Parathyroid adenoma (tissue), 2 donors: ENCODE measurements around the gene DNAJB1.

Experiments used
- H2AFZ ChIP-seq: fragments of 300-600 bp; sonication (generic); one replicate; pipeline ENCODE4 v1.7.0; 2017; ENCODE audit warnings: antibody characterized with exemption, mild to moderate bottlenecking
- H3K27ac ChIP-seq: fragments of 300-600 bp; sonication (generic); one replicate; pipeline ENCODE4 v1.7.0; 2017
- H3K27me3 ChIP-seq: fragments of 300-600 bp; sonication (generic); one replicate; pipeline ENCODE4 v1.7.0; 2017; ENCODE audit warnings: low read length; ENCODE audit not compliant: control insufficient read depth, insufficient read depth
- H3K36me3 ChIP-seq: fragments of 300-600 bp; sonication (generic); one replicate; pipeline ENCODE4 v1.7.0; 2017; ENCODE audit warnings: low read length; ENCODE audit not compliant: control insufficient read depth, insufficient read depth
- H3K4me1 ChIP-seq: fragments of 300-600 bp; sonication (generic); one replicate; pipeline ENCODE4 v1.7.0; 2017; ENCODE audit warnings: control low read depth
- H3K4me2 ChIP-seq: fragments of 300-600 bp; sonication (generic); one replicate; pipeline ENCODE4 v1.7.0; 2017; ENCODE audit warnings: low read length
- H3K4me3 ChIP-seq: fragments of 300-600 bp; sonication (generic); one replicate; pipeline ENCODE4 v1.7.0; 2017; ENCODE audit warnings: low read depth, low read length
- H3K79me2 ChIP-seq: fragments of 300-600 bp; sonication (generic); one replicate; pipeline ENCODE4 v1.7.0; 2017; ENCODE audit warnings: control low read depth
- H3K9ac ChIP-seq: fragments of 300-600 bp; sonication (generic); one replicate; pipeline ENCODE4 v1.7.0; 2017; ENCODE audit warnings: mild to moderate bottlenecking
- H3K9me3 ChIP-seq: fragments of 300-600 bp; sonication (generic); one replicate; pipeline ENCODE4 v1.7.0; 2017; ENCODE audit warnings: low read length; ENCODE audit not compliant: control insufficient read depth
- TF ChIP-seq, protein P1 (sequence below): fragments of 300-600 bp; sonication (generic); IDR thresholded peaks from one replicate; pipeline ENCODE4 v1.7.0; 2017; ENCODE audit warnings: antibody characterized with exemption, mild to moderate bottlenecking
- donor health status: primary hyperparathyroidism.

The DNAJB1 gene

DNA sequence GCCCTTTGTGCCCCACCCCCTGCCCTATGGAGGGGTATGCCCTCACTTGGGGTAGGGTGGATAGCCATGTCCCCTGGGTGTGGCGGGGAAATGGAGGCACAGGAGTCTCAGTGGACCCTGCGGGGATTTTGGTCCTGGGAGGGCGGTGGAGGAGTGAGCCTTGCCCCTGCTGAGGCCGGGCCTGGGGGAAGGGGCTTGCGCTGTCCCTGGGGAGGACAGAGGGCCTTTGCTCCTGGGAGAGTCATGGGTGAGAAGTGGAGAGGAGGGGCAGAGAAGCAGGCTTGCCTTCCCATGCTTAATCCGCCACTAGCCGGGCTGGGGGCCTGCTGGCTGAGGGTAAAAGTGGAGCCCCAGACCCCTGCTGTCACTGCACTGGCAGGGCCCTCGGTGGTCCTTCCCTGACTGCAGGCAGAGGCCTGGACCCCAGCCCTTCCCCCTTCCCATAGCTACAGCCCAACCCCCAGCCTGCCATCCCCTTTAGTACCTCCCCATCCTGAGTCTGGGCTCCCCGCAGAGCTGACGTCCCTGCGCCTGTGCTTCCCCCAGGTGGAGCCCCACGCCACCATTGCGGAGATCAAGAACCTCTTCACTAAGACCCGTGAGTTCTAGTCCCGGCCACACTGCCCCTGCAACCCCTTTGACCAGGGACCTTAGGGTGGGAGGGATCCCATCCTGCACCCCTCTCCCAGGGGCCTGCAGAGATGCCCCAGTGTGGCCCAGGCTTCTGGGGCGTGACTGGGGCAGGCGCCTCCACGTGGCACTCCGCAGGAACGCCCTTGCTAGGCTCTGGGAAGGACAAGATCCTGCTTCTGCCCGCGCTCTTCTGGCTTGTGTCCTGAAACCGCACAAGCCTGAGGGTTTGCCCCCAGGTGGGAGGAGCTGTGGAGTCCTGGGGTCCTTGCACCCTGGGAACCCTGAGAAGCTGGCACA lies 44.7 kb upstream of the DNAJB1 start:
- H3K9me3 ChIP-seq, result no peaks in the 10 kb centered on the region
- peaks cover 43% of the 10 kb centered on the region for H3K79me2 ChIP-seq
- peak overlapping the region; percentile 96 for H3K27ac ChIP-seq
- H3K36me3 ChIP-seq, result no peaks in the 10 kb centered on the region
- no peaks in the 10 kb centered on the region for H3K27me3 ChIP-seq
- TF ChIP-seq, protein P1, sequence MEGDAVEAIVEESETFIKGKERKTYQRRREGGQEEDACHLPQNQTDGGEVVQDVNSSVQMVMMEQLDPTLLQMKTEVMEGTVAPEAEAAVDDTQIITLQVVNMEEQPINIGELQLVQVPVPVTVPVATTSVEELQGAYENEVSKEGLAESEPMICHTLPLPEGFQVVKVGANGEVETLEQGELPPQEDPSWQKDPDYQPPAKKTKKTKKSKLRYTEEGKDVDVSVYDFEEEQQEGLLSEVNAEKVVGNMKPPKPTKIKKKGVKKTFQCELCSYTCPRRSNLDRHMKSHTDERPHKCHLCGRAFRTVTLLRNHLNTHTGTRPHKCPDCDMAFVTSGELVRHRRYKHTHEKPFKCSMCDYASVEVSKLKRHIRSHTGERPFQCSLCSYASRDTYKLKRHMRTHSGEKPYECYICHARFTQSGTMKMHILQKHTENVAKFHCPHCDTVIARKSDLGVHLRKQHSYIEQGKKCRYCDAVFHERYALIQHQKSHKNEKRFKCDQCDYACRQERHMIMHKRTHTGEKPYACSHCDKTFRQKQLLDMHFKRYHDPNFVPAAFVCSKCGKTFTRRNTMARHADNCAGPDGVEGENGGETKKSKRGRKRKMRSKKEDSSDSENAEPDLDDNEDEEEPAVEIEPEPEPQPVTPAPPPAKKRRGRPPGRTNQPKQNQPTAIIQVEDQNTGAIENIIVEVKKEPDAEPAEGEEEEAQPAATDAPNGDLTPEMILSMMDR, result no peak
- H3K4me1 ChIP-seq, result peaks cover 35% of the 10 kb centered on the region
- H3K9ac ChIP-seq, result no peak overlapping the region
- no peak overlapping the region for H2AFZ ChIP-seq
- peak overlapping the region; percentile 24 for H3K4me3 ChIP-seq
- H3K4me2 ChIP-seq, result peak overlapping the region; percentile 39

DNA sequence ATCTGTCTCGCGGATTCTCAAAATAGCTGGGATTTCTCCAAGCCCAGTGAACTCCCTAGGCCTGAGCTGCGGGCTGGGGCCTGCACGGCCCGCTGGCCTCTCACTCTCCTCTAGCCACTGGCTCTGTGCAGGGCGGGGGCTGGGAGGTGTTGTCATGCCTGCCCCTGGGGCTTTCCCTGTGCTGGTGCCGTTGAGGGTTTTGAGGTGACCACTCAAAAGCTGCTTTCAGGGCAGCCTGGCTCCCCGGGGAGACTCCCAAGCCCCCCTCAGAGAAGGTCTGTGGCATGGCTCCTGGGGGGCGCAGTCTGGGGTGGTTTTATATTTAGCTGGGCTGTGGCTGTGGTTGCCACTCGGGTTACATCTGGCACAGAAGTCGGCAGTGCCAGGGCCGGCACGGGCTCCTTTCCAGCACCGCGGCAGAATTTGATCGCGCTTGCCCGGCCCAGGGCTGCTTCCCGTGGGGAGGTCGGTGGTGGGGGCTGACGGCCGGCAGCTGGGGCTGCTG lies 43.7 kb upstream of the DNAJB1 start:
- H3K4me2 ChIP-seq, result peak overlapping the region; percentile 39
- peaks cover 35% of the 10 kb centered on the region for H3K4me1 ChIP-seq
- no peaks in the 10 kb centered on the region for H3K9me3 ChIP-seq
- TF ChIP-seq, protein P1, result no peak
- H3K4me3 ChIP-seq, result peak overlapping the region; percentile 24
- peaks cover 52% of the 10 kb centered on the region for H3K79me2 ChIP-seq
- H3K36me3 ChIP-seq, result no peaks in the 10 kb centered on the region
- peak overlapping the region; percentile 81 for H2AFZ ChIP-seq
- peak overlapping the region; percentile 67 for H3K9ac ChIP-seq
- H3K27me3 ChIP-seq, result no peaks in the 10 kb centered on the region
- H3K27ac ChIP-seq, result peak overlapping the region; percentile 96

DNA sequence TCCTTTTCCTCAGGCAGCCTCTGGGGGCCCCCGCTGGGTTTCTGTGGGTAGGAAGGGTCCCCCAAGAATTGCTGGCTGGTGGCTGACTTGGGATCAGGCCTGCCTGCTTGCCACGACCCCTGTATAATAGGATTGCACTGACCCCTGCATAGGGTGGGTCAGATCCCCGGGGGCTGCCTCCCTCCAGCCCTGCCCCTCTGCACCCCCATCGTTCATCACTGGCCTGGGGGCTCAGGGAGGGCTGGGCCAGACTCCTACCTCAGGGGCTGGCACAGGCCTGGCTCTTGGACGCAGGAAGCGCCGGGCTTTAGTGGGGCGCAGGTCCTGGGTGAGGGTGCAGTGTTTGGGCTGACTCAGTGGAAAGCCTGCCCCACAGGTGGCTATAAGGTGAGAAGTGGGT lies 43.1 kb upstream of the DNAJB1 start:
- Histone ChIP-seq H3K4me1 (peaks cover 38% of the 10 kb centered on the region), H3K4me3 (peak overlapping the region; percentile 24), H3K4me2 (peak overlapping the region; percentile 39), H3K27me3 (no peaks in the 10 kb centered on the region), H3K36me3 (no peaks in the 10 kb centered on the region), H3K9me3 (no peaks in the 10 kb centered on the region), H3K9ac (peak overlapping the region; percentile 67), H3K27ac (peak overlapping the region; percentile 96), H3K79me2 (peaks cover 58% of the 10 kb centered on the region), H2AFZ (no peak overlapping the region)
- TF ChIP-seq, protein P1, result no peak

DNA sequence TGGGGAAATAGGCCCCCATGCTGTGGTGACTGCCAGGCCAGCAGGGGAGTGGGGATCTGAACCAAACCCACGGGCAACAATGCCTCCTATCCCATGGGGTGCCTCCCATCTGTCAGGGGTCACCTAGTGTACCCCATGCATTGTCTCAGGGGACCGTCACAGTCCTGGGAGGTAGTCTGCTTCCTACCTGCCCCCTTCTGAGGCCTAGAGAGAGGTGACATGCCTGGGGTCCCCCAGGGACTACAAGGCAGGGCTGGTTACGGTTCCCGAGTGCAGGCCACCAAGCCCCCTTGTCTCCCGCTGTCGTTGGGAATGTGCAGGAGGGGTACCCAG lies 42.5 kb upstream of the DNAJB1 start:
- Histone ChIP-seq H3K27ac (peak overlapping the region; percentile 96), H2AFZ (no peak overlapping the region), H3K4me1 (peaks cover 38% of the 10 kb centered on the region), H3K9ac (no peak overlapping the region), H3K79me2 (peaks cover 63% of the 10 kb centered on the region), H3K36me3 (no peaks in the 10 kb centered on the region), H3K9me3 (no peaks in the 10 kb centered on the region), H3K27me3 (no peaks in the 10 kb centered on the region), H3K4me2 (no peak overlapping the region), H3K4me3 (no peak overlapping the region)
- TF ChIP-seq, protein P1, result no peak
